ENCODE results near the gene HS3ST3A1. TPM values are rescaled to one million over a fixed set of nuclear protein-coding genes. Genes with fewer than 3 reads are reported as not detected.
"Not testable (repeated sequence)": the region's sequence is repeated elsewhere in the genome, so short reads cannot be mapped to it uniquely, and the experiment has no call there.

HS3ST3A1 gene
- total RNA-seq, 3 donors from 2014 or later = 0.27 TPM; not detected in 2

GRCh38 chr17:13575466-13575865 is 26.3 kb downstream of the HS3ST3A1 start:
- no peaks in the 10 kb centered on the region for H3K9me3 Mint-ChIP-seq

DNA sequence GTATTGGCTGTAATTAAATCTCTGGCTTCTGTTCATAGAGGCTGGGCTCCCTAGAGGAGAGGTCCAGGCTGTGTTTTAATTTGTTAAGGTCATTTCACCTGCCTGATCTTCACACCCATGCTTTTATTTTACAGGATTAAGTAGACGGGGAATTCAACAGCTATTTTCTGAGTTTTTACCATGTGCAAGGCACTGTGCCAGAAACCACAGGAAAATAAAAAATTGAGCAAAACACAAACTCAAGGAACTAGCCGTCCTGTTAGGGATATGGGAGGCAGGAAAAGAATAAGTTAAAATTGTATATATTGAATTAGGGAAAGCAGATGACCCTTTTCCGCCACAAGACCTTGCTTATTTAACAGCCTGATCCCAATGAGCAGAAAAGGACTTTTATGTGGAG is 29.1 kb downstream of the HS3ST3A1 start:
- DNase-seq = no peak
- no peak for ATAC-seq
- Mint-ChIP-seq H3K9me3 (no peaks in the 10 kb centered on the region), H3K4me3 (no peak overlapping the region), H3K36me3 (ENCODE audit: insufficient read depth) (no peaks in the 10 kb centered on the region), H3K4me1 (ENCODE audit: low read depth) (no peaks in the 10 kb centered on the region), H3K27me3 (ENCODE audit: low read depth) (peaks cover 32% of the 10 kb centered on the region)

More at GRCh38 chr17:13575466-13575865, 26.3 kb downstream of the HS3ST3A1 start:
- no peaks in the 10 kb centered on the region for H3K4me1 Mint-ChIP-seq (ENCODE audit: low read depth)
- H3K36me3 Mint-ChIP-seq (ENCODE audit: insufficient read depth) = no peaks in the 10 kb centered on the region
- peaks cover 31% of the 10 kb centered on the region for H3K27me3 Mint-ChIP-seq (ENCODE audit: low read depth)
- DNase-seq = no peak
- ATAC-seq = no peak
- H3K4me3 Mint-ChIP-seq = no peak overlapping the region

DNA sequence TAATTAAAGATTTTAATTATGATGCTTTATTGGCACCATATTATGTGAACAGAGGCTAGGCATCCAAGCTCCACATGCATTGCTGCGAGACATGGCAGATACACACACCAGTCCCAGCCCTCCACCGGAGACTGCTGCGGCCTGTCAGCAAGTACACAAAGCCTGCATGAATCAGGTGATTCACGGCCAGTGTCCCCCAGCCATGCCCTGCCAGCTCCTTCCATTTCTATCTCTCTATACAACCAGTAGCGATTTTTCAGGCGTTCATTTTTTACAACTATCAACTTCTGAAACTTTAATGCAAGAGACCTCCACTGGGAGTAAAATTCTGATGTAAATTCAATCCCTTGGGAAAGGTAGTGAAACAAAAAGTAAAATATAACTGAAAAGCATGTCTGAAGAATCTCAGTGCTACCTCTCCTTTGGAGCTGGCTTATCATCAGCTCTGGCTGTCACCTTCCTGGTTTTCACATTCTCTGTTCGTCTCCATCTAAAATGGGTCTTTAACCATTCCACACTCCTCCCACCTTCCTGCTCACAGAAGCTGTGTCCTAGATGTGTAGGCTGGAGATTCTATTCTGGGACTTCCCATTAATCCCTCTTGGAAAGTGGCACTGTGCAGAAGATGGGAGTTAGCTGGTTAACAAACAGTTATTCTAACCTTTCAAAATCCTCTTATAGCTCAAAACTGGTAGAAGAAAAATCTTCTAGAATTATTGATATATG is 32.2 kb downstream of the HS3ST3A1 start:
- Mint-ChIP-seq H3K27me3 (ENCODE audit: low read depth) (peaks cover 24% of the 10 kb centered on the region), H3K36me3 (ENCODE audit: insufficient read depth) (no peaks in the 10 kb centered on the region), H3K4me3 (no peak overlapping the region), H3K9me3 (no peaks in the 10 kb centered on the region), H3K4me1 (ENCODE audit: low read depth) (peaks cover 9% of the 10 kb centered on the region)
- ATAC-seq (no peak), DNase-seq (no peak)

GRCh38 chr17:13568582-13569397 is 32.9 kb downstream of the HS3ST3A1 start:
- Mint-ChIP-seq H3K27me3 (ENCODE audit: low read depth) (peaks cover 21% of the 10 kb centered on the region), H3K9me3 (no peaks in the 10 kb centered on the region), H3K4me1 (ENCODE audit: low read depth) (peaks cover 9% of the 10 kb centered on the region), H3K4me3 (no peak overlapping the region), H3K36me3 (ENCODE audit: insufficient read depth) (no peaks in the 10 kb centered on the region)
- ATAC-seq = no peak
- DNase-seq = no peak

DNA sequence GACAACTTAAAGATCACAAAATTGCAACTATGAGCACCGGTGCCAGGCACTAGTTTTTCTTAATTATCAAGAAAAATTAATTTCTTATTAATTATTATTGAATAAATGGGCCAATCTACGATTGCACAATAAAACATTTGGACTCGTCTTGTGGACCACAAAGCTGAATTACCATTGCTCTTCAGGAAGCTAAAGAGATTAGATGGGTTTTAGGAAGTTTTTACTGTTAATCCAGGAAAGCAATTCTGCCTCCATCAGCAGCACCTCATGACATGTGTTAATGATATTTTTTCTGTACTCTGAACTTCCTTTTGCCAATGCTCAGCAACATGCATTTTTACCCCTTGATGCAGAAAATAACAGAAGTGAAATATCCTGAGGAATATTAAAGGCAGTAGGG is 37.9 kb downstream of the HS3ST3A1 start:
- no peaks in the 10 kb centered on the region for H3K36me3 Mint-ChIP-seq (ENCODE audit: insufficient read depth)
- peaks cover 9% of the 10 kb centered on the region for H3K4me1 Mint-ChIP-seq (ENCODE audit: low read depth)
- ATAC-seq (no peak), DNase-seq (no peak)
- no peak overlapping the region for H3K4me3 Mint-ChIP-seq
- H3K27me3 Mint-ChIP-seq (ENCODE audit: low read depth) = no peaks in the 10 kb centered on the region
- H3K9me3 Mint-ChIP-seq = no peaks in the 10 kb centered on the region

- ATAC-seq (no peak), DNase-seq (no peak)
- Mint-ChIP-seq H3K4me3 (no peak overlapping the region), H3K9me3 (no peaks in the 10 kb centered on the region), H3K36me3 (ENCODE audit: insufficient read depth) (no peaks in the 10 kb centered on the region), H3K4me1 (ENCODE audit: low read depth) (peaks cover 9% of the 10 kb centered on the region), H3K27me3 (ENCODE audit: low read depth) (no peaks in the 10 kb centered on the region)
Measured at GRCh38 chr17:13562271-13562800, 39.4 kb downstream of the HS3ST3A1 start.

- Mint-ChIP-seq H3K27me3 (ENCODE audit: low read depth) (no peaks in the 10 kb centered on the region), H3K36me3 (ENCODE audit: insufficient read depth) (no peaks in the 10 kb centered on the region)
Measured at GRCh38 chr17:13561606-13562270, 40.0 kb downstream of the HS3ST3A1 start.

GRCh38 chr17:13560935-13561334 is 40.8 kb downstream of the HS3ST3A1 start:
- Mint-ChIP-seq H3K27me3 (ENCODE audit: low read depth) (no peaks in the 10 kb centered on the region), H3K9me3 (no peaks in the 10 kb centered on the region), H3K4me1 (ENCODE audit: low read depth) (no peaks in the 10 kb centered on the region), H3K4me3 (no peak overlapping the region), H3K36me3 (ENCODE audit: insufficient read depth) (no peaks in the 10 kb centered on the region)
- DNase-seq (no peak), ATAC-seq (no peak)

More at GRCh38 chr17:13561606-13562270, 40.0 kb downstream of the HS3ST3A1 start:
- Mint-ChIP-seq H3K4me3 (no peak overlapping the region), H3K9me3 (no peaks in the 10 kb centered on the region), H3K4me1 (ENCODE audit: low read depth) (peaks cover 7% of the 10 kb centered on the region)
- ATAC-seq (no peak), DNase-seq (no peak)

DNA sequence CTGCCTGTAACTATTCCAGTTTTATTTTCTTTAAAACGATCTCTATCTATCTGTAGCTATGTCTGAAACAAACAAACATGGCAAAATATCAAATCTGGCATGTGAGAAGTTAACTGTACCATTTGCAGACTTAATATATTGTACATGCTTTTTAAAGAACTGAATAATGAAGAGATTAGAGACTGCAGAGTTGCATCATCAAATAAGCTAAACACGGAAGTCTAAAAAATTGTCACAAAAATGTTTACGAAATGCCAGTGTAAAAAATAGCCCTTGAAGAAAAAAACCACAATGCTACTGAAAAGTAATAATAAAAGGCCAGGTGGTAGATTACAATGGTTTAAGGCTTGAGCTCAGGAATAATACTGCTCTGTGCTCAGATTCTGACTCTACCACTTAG is 43.1 kb downstream of the HS3ST3A1 start:
- Mint-ChIP-seq H3K4me3 (no peak overlapping the region), H3K4me1 (ENCODE audit: low read depth) (no peaks in the 10 kb centered on the region), H3K9me3 (no peaks in the 10 kb centered on the region), H3K36me3 (ENCODE audit: insufficient read depth) (no peaks in the 10 kb centered on the region), H3K27me3 (ENCODE audit: low read depth) (no peaks in the 10 kb centered on the region)
- DNase-seq (no peak), ATAC-seq (no peak)

DNA sequence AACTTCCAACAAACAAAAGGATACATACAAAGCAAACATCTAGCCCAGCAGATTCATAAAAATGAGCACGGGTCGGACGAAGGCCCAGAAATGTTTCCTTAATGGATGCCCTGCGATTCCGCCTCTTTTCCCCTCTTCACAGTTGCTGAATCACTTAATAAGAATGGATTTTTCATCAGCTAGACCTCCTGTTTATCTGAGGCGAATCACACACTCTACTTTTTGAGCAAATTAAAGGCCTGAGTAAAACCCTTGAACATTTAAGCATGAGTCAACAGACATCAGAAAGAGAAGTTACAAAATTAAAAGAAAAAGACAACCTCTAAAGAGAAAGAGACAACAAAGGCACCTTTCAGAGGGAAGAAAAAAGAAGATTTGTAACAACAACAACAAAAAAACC is 44.7 kb downstream of the HS3ST3A1 start:
- Mint-ChIP-seq H3K4me1 (ENCODE audit: low read depth) (no peaks in the 10 kb centered on the region), H3K27me3 (ENCODE audit: low read depth) (no peaks in the 10 kb centered on the region)
- no peak for ATAC-seq

DNA sequence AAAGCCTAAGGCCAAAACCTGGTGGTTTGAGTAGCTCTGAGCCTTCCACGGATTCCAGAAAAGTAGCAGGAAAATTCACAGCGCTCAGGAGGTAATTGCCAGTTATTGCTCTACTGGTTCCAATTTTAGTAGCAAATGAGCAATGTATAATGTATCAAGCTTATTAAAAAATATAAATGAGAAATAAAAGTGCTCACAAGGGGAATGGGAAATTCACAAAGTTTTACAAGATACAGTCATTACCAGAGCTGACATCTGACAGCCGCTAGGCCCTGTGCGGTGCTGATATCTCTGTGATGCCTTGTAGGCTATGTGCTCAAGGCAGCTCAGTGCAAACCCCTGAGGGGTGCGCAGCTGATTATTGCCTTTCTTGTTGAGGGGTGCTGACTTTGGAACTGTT is 47.5 kb downstream of the HS3ST3A1 start:
- ATAC-seq (no peak), DNase-seq (no peak)
- H3K4me1 Mint-ChIP-seq (ENCODE audit: low read depth) = no peaks in the 10 kb centered on the region
- H3K36me3 Mint-ChIP-seq (ENCODE audit: insufficient read depth) = no peaks in the 10 kb centered on the region
- peaks cover 4% of the 10 kb centered on the region for H3K9me3 Mint-ChIP-seq
- H3K4me3 Mint-ChIP-seq = no peak overlapping the region
- H3K27me3 Mint-ChIP-seq (ENCODE audit: low read depth) = peaks cover 7% of the 10 kb centered on the region

More for the DNA sequence above, 44.7 kb downstream of the HS3ST3A1 start:
- no peak for DNase-seq
- H3K36me3 Mint-ChIP-seq (ENCODE audit: insufficient read depth) = no peaks in the 10 kb centered on the region
- no peak overlapping the region for H3K4me3 Mint-ChIP-seq
- H3K9me3 Mint-ChIP-seq = no peaks in the 10 kb centered on the region

DNA sequence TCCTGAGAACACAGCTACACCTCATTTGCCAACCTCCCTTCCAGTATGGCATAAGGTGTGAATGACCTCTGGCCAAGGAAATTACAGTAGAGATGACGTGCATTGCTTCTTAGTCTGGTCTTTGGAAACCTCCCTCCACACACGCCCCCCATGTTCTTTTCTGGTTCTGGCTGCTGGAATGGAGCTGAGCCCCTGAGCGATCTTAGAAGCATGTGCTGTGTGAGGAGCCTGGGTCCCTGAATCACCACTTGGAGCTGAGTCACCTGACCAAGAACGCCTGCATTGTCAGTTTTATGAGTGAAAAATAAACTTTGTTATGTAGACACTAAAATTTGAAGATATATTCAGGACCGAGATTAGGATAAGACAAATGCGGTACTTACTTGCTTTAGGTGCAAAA is 51.4 kb downstream of the HS3ST3A1 start:
- DNase-seq (no peak), ATAC-seq (no peak)
- Mint-ChIP-seq H3K4me1 (ENCODE audit: low read depth) (no peaks in the 10 kb centered on the region), H3K9me3 (peaks cover 4% of the 10 kb centered on the region), H3K27me3 (ENCODE audit: low read depth) (peaks cover 9% of the 10 kb centered on the region), H3K4me3 (no peak overlapping the region), H3K36me3 (ENCODE audit: insufficient read depth) (no peaks in the 10 kb centered on the region)

DNA sequence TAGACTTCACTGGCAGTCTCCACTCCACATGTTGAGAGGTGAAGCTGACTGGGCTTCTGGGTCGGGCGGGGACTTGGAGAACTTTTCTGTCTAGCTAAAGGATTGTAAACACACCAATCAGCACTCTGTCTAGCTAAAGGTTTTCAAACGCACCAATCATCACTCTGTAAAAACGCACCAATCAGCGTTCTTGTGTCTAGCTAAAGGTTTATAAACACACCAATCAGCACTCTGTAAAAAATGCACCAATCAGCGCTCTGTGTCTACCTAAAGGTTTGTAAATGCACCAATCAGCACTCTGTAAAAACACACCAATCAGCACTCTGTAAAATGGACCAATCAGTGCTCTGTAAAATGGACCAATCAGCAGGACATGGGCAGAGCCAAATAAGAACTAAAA is 53.2 kb downstream of the HS3ST3A1 start:
- not testable (repeated sequence) for H3K9me3 Mint-ChIP-seq; H3K4me3 Mint-ChIP-seq; ATAC-seq; H3K4me1 Mint-ChIP-seq (ENCODE audit: low read depth); DNase-seq; H3K36me3 Mint-ChIP-seq (ENCODE audit: insufficient read depth)
- peaks cover 10% of the 10 kb centered on the region for H3K27me3 Mint-ChIP-seq (ENCODE audit: low read depth)

- ATAC-seq (no peak), DNase-seq (no peak)
- Mint-ChIP-seq H3K27me3 (ENCODE audit: low read depth) (peaks cover 20% of the 10 kb centered on the region), H3K4me1 (ENCODE audit: low read depth) (no peaks in the 10 kb centered on the region), H3K36me3 (ENCODE audit: insufficient read depth) (no peaks in the 10 kb centered on the region), H3K4me3 (no peak overlapping the region), H3K9me3 (peaks cover 4% of the 10 kb centered on the region)
Measured at GRCh38 chr17:13546851-13547250, 54.9 kb downstream of the HS3ST3A1 start.
